NB4 (cell line): ENCODE results near the gene MUSTN1.

Source experiments
- CTCF ChIP-seq: IDR thresholded peaks from one replicate; pipeline ENCODE4 v1.5.1; 2012; ENCODE audit warnings: low read depth, low read length
- MAX ChIP-seq: IDR thresholded peaks from 2 replicates; pipeline ENCODE4 v1.6.1; 2011; ENCODE audit warnings: low read depth, low read length
- POLR2A ChIP-seq: IDR thresholded peaks from 2 replicates; pipeline ENCODE4 v1.6.1; 2011; ENCODE audit warnings: mild to moderate bottlenecking; ENCODE audit not compliant: insufficient read length; ENCODE audit errors: extremely low read depth

DNA sequence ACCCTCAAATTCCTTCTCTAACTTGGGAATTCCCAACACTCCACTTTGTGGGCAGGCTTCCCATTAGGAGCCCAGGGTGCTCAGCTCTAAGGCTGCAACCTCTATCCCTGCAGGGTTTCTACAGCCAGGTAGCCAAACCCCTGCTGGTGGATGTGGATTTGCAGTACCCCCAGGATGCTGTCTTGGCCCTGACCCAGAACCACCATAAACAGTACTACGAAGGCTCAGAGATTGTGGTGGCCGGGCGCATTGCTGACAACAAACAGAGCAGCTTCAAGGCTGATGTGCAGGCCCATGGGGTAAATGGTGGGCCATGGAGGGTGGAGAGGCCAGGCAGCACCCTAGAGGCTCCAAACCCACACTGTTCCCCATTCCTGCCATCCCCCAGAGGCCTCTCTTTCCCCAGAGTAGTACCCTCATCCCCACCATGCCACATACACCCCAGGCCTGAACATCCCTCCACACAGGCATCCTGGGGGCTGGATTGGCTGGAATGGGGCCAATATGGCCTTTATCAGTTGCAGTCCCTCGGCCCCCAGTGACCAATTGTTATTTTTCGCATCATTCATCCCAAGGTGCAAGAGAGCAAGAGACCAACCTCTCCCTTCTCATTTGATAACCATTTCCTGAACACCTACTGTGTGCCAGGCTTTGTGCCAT lies 49.8 kb downstream of the MUSTN1 start:
- no peak for TF ChIP-seq CTCF
- TF ChIP-seq MAX: no peak
- TF ChIP-seq POLR2A: no peak
